Cortex of kidney (tissue), 1 donor: ENCODE results near the gene C13orf42.

ENCODE experiments used
- DNase-seq: peaks from one replicate; lab custom pipeline; 2025; lab: John Stamatoyannopoulos, UW

Gene C13orf42

GRCh38 chr13:51065372-51066090, 45.5 kb downstream of the C13orf42 start:
- DNase-seq: no peak

GRCh38 chr13:51064753-51065152, 46.3 kb downstream of the C13orf42 start:
- DNase-seq: no peak

- DNase-seq: no peak
Observed at GRCh38 chr13:51063909-51064308, 47.2 kb downstream of the C13orf42 start.

GRCh38 chr13:51058461-51059167, 52.5 kb downstream of the C13orf42 start:
- DNase-seq: no peak

GRCh38 chr13:51057906-51058305, 53.2 kb downstream of the C13orf42 start:
- no peak for DNase-seq

GRCh38 chr13:51057001-51057400, 54.1 kb downstream of the C13orf42 start:
- DNase-seq: no peak

- no peak for DNase-seq
Observed at GRCh38 chr13:51052581-51052980, 58.5 kb downstream of the C13orf42 start.

GRCh38 chr13:51050021-51050830, 60.8 kb downstream of the C13orf42 start:
- DNase-seq: no peak

GRCh38 chr13:51048616-51049015, 62.5 kb downstream of the C13orf42 start:
- no peak for DNase-seq

GRCh38 chr13:51048166-51048461, 63.0 kb downstream of the C13orf42 start:
- no peak for DNase-seq

- no peak for DNase-seq
Observed at GRCh38 chr13:51047434-51048165, 63.5 kb downstream of the C13orf42 start.

- no peak for DNase-seq
Observed at GRCh38 chr13:51045451-51045850, 65.6 kb downstream of the C13orf42 start.

- DNase-seq: no peak
Observed at GRCh38 chr13:51044023-51044665, 66.9 kb downstream of the C13orf42 start.

- no peak for DNase-seq
Observed at GRCh38 chr13:51043310-51043709, 67.8 kb downstream of the C13orf42 start.

- no peak for DNase-seq
Observed at GRCh38 chr13:51041710-51042109, 69.4 kb downstream of the C13orf42 start.

GRCh38 chr13:51041126-51041525, 69.9 kb downstream of the C13orf42 start:
- no peak for DNase-seq

- DNase-seq: no peak
Observed at GRCh38 chr13:51040431-51040830, 70.6 kb downstream of the C13orf42 start.

- DNase-seq: no peak
Observed at GRCh38 chr13:51036418-51036817, 74.7 kb downstream of the C13orf42 start.

- DNase-seq: no peak
Observed at GRCh38 chr13:51035978-51036377, 75.1 kb downstream of the C13orf42 start.

- no peak for DNase-seq
Observed at GRCh38 chr13:51035469-51035868, 75.6 kb downstream of the C13orf42 start.

GRCh38 chr13:51034906-51035305, 76.2 kb downstream of the C13orf42 start:
- no peak for DNase-seq
